ENCODE results near the gene LLGL1.
A peak's percentile ranks its signal among the peaks of the same experiment; 100 is the strongest.

Gene LLGL1

GRCh38 chr17:18261659-18262058, 36.2 kb downstream of the LLGL1 start:
- H3K27ac ChIP-seq (replicated peaks) = no peak overlapping the region
- DNase-seq (ENCODE audit: low read depth in 1 of 2, low spot score in 1 of 2) = no peak
- H3K4me3 ChIP-seq (replicated peaks; ENCODE audit: insufficient read depth, low read length) = peak overlapping the region; percentile 76; the same call in 1 of the 2 replicates
- no peak for TF ChIP-seq POLR2AphosphoS5 (IDR thresholded peaks at IDR 0.05; ENCODE audit: low read depth)
- TF ChIP-seq REST (IDR thresholded peaks at IDR 0.05; ENCODE audit: insufficient replicate concordance, low read depth) = no peak
- TF ChIP-seq SPI1 (IDR thresholded peaks at IDR 0.05; ENCODE audit: borderline replicate concordance, low read depth) = no peak
- TF ChIP-seq GABPA (IDR thresholded peaks at IDR 0.05; ENCODE audit: low read depth) = no peak
- TF ChIP-seq CTCF (IDR thresholded peaks at IDR 0.05; ENCODE audit: insufficient read depth, low read length) = no peak
- H3K27me3 ChIP-seq (ENCODE audit: insufficient read depth, poor library complexity, severe bottlenecking) = no peaks in the 10 kb centered on the region

GRCh38 chr17:18262111-18262510, 36.7 kb downstream of the LLGL1 start:
- Histone ChIP-seq H3K27ac (replicated peaks) (no peak overlapping the region), H3K4me3 (replicated peaks; ENCODE audit: insufficient read depth, low read length) (no peak overlapping the region), H3K27me3 (ENCODE audit: insufficient read depth, poor library complexity, severe bottlenecking) (no peaks in the 10 kb centered on the region)
- no peak for DNase-seq (ENCODE audit: low read depth in 1 of 2, low spot score in 1 of 2)
- TF ChIP-seq SPI1 (IDR thresholded peaks at IDR 0.05; ENCODE audit: borderline replicate concordance, low read depth) (no peak), POLR2AphosphoS5 (IDR thresholded peaks at IDR 0.05; ENCODE audit: low read depth) (no peak), CTCF (IDR thresholded peaks at IDR 0.05; ENCODE audit: insufficient read depth, low read length) (no peak), GABPA (IDR thresholded peaks at IDR 0.05; ENCODE audit: low read depth) (no peak), REST (IDR thresholded peaks at IDR 0.05; ENCODE audit: insufficient replicate concordance, low read depth) (no peak)

DNA sequence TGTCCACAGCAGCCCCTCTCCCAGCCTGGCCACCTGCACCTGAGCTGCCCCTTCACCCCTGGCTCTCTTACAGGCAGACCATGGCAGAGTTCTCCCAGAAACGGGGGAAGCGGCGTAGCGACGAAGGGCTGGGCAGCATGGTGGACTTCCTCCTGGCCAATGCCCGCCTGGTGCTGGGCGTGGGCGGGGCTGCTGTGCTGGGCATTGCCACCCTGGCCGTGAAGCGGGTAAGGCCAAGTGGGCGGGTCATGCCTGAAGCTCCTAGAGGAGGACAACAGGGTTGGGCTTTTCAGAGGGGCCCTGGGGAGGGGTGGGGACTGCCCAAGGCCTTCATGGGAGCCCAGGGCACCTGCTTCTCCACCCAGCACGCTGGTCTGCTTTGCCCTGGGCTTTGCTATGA, 37.2 kb downstream of the LLGL1 start:
- Histone ChIP-seq H3K4me3 (replicated peaks; ENCODE audit: insufficient read depth, low read length) (no peak overlapping the region), H3K27me3 (ENCODE audit: insufficient read depth, poor library complexity, severe bottlenecking) (no peaks in the 10 kb centered on the region), H3K27ac (replicated peaks) (no peak overlapping the region)
- DNase-seq (ENCODE audit: low read depth in 1 of 2, low spot score in 1 of 2) = no peak
- TF ChIP-seq SPI1 (IDR thresholded peaks at IDR 0.05; ENCODE audit: borderline replicate concordance, low read depth) (no peak), REST (IDR thresholded peaks at IDR 0.05; ENCODE audit: insufficient replicate concordance, low read depth) (no peak), POLR2AphosphoS5 (IDR thresholded peaks at IDR 0.05; ENCODE audit: low read depth) (no peak), CTCF (IDR thresholded peaks at IDR 0.05; ENCODE audit: insufficient read depth, low read length) (no peak), GABPA (IDR thresholded peaks at IDR 0.05; ENCODE audit: low read depth) (no peak)

Measured in HL-60 (cell line).